Chondrocyte (in vitro differentiated cells): ENCODE measurements around the gene SUCLG2. TPM values are rescaled to one million over a fixed set of nuclear protein-coding genes. Genes with fewer than 3 reads are reported as not detected.

Experiments
- DNase-seq: peaks from one replicate; pipeline ENCODE4 v3.0.0; 2021; ENCODE audit warnings: mixed read lengths, low spot score
- H3K27ac Mint-ChIP-seq: one replicate; pipeline ENCODE4 v1.8.0; 2021; ENCODE audit warnings: mild to moderate bottlenecking, moderate library complexity, mixed read lengths; ENCODE audit not compliant: unreplicated experiment
- H3K27me3 Mint-ChIP-seq: 2 replicates; pipeline ENCODE4 v1.8.0; 2021; ENCODE audit warnings: low read depth, mixed read lengths
- H3K36me3 Mint-ChIP-seq: 2 replicates; pipeline ENCODE4 v1.8.0; 2021; ENCODE audit warnings: low read depth, mixed read lengths
- H3K4me1 Mint-ChIP-seq: 2 replicates; pipeline ENCODE4 v1.8.0; 2021; ENCODE audit warnings: low read depth, mild to moderate bottlenecking, mixed read lengths
- H3K4me3 Mint-ChIP-seq: one replicate; pipeline ENCODE4 v1.8.0; 2021; ENCODE audit warnings: mild to moderate bottlenecking, moderate library complexity, mixed read lengths; ENCODE audit not compliant: unreplicated experiment
- H3K9me3 Mint-ChIP-seq: 2 replicates; pipeline ENCODE4 v1.8.0; 2021; ENCODE audit warnings: low read depth, mixed read lengths
- total RNA-seq: library from RNA; stranded (reverse); gene quantifications from 3 replicates; pipeline ENCODE4 v1.2.1, GENCODE V29; 2021
- TF ChIP-seq, protein P1 (sequence below): fragments of 200-600 bp; sonication (generic); IDR thresholded peaks from 2 replicates; pipeline ENCODE4 v1.5.0; 2021; ENCODE audit warnings: antibody characterized with exemption, mild to moderate bottlenecking, moderate library complexity

The SUCLG2 gene
- total RNA-seq, 1 donor from 2014 or later = 24.3 TPM

DNA sequence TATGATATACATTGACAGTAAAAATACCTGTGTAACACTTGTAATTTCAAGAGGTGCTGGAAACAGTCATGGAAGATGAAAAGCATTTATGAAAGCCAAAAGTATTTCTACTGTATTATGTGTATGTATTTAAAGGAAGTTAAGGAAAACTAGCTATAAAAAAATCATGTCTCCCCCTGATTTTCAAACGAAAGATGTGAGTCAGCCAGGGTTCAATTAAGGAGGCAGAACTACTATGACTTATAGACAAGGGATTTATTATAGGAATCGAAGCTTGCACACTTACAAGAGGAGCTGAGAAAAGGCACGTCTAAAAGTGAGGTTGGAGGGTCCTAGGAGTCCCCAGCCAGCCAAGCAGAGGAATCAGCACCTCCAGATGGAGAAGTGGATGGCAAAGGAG lies 119.4 kb downstream of the SUCLG2 start:
- Mint-ChIP-seq H3K27ac (no peak overlapping the region), H3K9me3 (peaks cover 6% of the 10 kb centered on the region), H3K4me1 (peaks cover 21% of the 10 kb centered on the region), H3K36me3 (peaks cover 1% of the 10 kb centered on the region), H3K4me3 (no peak overlapping the region), H3K27me3 (no peaks in the 10 kb centered on the region)
- TF ChIP-seq, protein P1, sequence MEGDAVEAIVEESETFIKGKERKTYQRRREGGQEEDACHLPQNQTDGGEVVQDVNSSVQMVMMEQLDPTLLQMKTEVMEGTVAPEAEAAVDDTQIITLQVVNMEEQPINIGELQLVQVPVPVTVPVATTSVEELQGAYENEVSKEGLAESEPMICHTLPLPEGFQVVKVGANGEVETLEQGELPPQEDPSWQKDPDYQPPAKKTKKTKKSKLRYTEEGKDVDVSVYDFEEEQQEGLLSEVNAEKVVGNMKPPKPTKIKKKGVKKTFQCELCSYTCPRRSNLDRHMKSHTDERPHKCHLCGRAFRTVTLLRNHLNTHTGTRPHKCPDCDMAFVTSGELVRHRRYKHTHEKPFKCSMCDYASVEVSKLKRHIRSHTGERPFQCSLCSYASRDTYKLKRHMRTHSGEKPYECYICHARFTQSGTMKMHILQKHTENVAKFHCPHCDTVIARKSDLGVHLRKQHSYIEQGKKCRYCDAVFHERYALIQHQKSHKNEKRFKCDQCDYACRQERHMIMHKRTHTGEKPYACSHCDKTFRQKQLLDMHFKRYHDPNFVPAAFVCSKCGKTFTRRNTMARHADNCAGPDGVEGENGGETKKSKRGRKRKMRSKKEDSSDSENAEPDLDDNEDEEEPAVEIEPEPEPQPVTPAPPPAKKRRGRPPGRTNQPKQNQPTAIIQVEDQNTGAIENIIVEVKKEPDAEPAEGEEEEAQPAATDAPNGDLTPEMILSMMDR = no peak
- DNase-seq = no peak

DNA sequence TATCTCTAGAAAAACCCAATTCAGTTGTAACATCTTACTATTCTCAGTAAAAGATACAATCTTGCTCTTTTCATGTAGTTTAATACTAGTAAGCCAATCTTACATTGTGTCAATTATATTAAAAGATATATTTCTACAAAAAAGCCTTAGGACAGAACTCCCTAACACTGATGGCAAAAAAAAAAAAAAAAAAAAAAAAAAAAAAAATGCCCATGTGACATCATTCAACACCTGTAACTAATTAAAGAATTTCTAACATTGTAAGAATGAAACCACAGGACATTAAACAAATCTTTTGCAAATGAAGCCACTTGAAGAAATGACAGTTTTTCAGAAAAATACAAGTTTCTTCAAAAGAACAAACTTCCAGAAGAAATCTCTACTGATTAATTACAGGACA lies 119.8 kb downstream of the SUCLG2 start:
- no peak for DNase-seq
- TF ChIP-seq, protein P1 = no peak
- H3K27ac Mint-ChIP-seq = no peak overlapping the region
- H3K4me3 Mint-ChIP-seq = no peak overlapping the region
- peaks cover 25% of the 10 kb centered on the region for H3K4me1 Mint-ChIP-seq
- H3K9me3 Mint-ChIP-seq = peaks cover 6% of the 10 kb centered on the region
- peaks cover 1% of the 10 kb centered on the region for H3K36me3 Mint-ChIP-seq
- no peaks in the 10 kb centered on the region for H3K27me3 Mint-ChIP-seq

DNA sequence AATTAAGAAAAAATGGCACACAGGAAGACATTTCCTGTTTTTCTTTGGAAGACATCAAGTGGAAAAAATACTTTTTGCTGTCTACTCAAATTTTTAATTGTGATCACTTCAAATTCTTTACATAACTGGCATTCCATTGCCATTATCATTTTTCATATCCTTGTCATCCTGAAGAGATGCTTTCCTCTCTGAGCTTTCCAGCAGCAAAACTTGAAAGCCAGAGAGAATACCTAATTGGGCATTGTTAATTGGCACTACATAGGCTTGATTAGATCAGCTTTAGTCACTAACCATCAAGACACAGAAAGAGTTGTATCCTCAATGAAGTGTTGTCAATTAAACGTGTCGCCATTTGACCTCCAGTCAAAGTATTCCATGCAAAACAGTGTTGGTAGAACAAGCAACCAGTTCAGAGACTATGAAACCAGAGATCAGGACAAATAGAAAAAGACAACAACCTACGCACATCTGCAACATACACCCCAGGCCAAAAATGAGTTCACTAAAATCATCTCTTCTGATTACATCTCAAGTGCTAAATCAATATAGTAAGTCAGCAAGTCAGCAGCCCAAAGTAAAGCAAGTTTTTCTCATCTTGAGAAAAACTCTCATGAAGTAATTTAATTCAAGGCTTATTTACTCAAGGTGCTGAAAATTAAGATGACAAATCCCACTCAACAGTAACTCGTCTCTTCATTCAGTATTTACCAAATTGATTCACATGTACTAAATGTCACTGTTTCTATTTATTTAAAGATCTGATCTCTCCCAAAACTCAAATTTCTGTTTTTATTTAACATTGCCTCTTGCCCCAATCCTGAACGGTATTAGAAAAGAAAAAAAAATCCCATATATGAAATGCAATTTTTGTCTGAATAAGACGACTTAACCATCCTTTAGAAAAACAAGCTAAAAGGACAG lies 123.0 kb downstream of the SUCLG2 start:
- no peaks in the 10 kb centered on the region for H3K36me3 Mint-ChIP-seq
- H3K9me3 Mint-ChIP-seq = no peaks in the 10 kb centered on the region
- no peak overlapping the region for H3K4me3 Mint-ChIP-seq
- H3K4me1 Mint-ChIP-seq = peaks cover 30% of the 10 kb centered on the region
- no peak overlapping the region for H3K27ac Mint-ChIP-seq
- no peak for DNase-seq
- TF ChIP-seq, protein P1 = no peak
- H3K27me3 Mint-ChIP-seq = no peaks in the 10 kb centered on the region

DNA sequence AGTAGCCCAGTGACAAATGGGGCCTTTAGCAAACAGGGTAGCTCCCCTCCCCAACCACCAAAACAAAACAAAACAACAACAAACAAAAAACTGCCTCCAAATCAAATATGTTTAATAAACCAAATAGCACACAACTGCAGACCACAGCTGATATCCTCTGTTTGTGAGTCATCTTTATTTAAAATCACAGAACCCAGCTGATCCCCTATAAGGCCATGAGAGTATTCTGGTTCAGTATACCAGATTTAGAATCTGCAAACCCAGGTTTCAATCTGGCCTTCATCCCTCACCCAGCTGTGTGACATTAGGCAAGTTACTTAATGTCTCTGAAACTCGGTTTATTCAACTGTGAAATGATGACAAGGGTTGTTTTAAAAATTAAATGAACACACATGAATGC lies 124.5 kb downstream of the SUCLG2 start:
- peaks cover 35% of the 10 kb centered on the region for H3K4me1 Mint-ChIP-seq
- H3K9me3 Mint-ChIP-seq = no peaks in the 10 kb centered on the region
- DNase-seq = no peak
- H3K4me3 Mint-ChIP-seq = no peak overlapping the region
- H3K36me3 Mint-ChIP-seq = peaks cover 1% of the 10 kb centered on the region
- no peak overlapping the region for H3K27ac Mint-ChIP-seq
- H3K27me3 Mint-ChIP-seq = no peaks in the 10 kb centered on the region
- TF ChIP-seq, protein P1 = no peak

DNA sequence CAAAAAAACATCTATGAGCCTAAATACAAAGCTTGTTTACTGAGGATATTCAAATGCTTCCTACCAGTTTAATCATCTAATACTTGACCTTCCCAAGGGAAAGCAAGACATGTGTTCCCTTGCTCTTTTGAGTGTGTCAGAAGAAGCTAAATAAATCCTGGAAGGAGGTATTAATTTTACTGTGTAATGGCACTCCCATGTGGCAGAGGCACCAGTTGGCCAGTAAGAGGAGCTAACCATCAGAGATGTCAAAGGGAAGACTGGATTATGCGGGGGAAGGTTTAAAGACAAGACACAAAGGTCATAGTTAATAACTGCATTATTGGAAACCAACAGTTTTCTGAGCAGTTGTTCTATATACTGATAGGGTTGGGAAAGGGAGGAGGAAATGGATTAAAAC lies 125.1 kb downstream of the SUCLG2 start:
- DNase-seq = no peak
- H3K4me1 Mint-ChIP-seq = peaks cover 35% of the 10 kb centered on the region
- H3K9me3 Mint-ChIP-seq = no peaks in the 10 kb centered on the region
- H3K4me3 Mint-ChIP-seq = no peak overlapping the region
- H3K27ac Mint-ChIP-seq = no peak overlapping the region
- H3K27me3 Mint-ChIP-seq = no peaks in the 10 kb centered on the region
- TF ChIP-seq, protein P1 = peak; percentile 39
- H3K36me3 Mint-ChIP-seq = peaks cover 1% of the 10 kb centered on the region
